Activated naive CD4-positive, alpha-beta T cell treated with anti-CD3 and anti-CD28 coated beads for 36 hours (primary cell): ENCODE measurements around the gene PTGDR2. TPM values are rescaled to one million over a fixed set of nuclear protein-coding genes. Genes with fewer than 3 reads are reported as not detected.

Experiments
- CTCF ChIA-PET: fragments of 350-600 bp; sonication (Branson Sonifier 250); formaldehyde crosslinking; loops from one replicate; lab custom pipeline; 2021; ENCODE audit warnings: antibody characterized with exemption; lab: Charles Lee
- DNase-seq: peaks from one replicate; pipeline ENCODE4 v3.0.0-alpha.2; 2020
- H3K27ac Mint-ChIP-seq: one replicate; pipeline ENCODE4 v1.8.0; 2021; ENCODE audit warnings: mild to moderate bottlenecking, mixed read lengths
- H3K27me3 Mint-ChIP-seq: one replicate; pipeline ENCODE4 v1.8.0; 2021; ENCODE audit warnings: low read depth, mixed read lengths
- H3K36me3 Mint-ChIP-seq: one replicate; pipeline ENCODE4 v1.8.0; 2021; ENCODE audit warnings: low read depth, mixed read lengths
- H3K4me1 Mint-ChIP-seq: one replicate; pipeline ENCODE4 v1.8.0; 2021; ENCODE audit warnings: low read depth, mixed read lengths
- H3K4me3 Mint-ChIP-seq: one replicate; pipeline ENCODE4 v1.8.0; 2021; ENCODE audit warnings: mild to moderate bottlenecking, moderate library complexity, mixed read lengths
- H3K9me3 Mint-ChIP-seq: one replicate; pipeline ENCODE4 v1.8.0; 2021; ENCODE audit warnings: mixed read lengths
- intact Hi-C: fragments of 100-400 bp; cut with micrococcal nuclease; formaldehyde crosslinking; loops from one replicate; pipeline ENCODE4 v1.15.1; 2023
- total RNA-seq, 2 experiments: library from RNA; stranded (reverse); gene quantifications; one replicate each; pipeline ENCODE4 v1.2.3, GENCODE V29; 2021

Gene PTGDR2
- total RNA-seq, 2 experiments from 2014 or later, result 0.14 to 0.17 TPM

GRCh38 chr11:60863550-60864521 is 8.1 kb upstream of the PTGDR2 start:
- peaks cover 5% of the 10 kb centered on the region for H3K4me1 Mint-ChIP-seq
- no peaks in the 10 kb centered on the region for H3K36me3 Mint-ChIP-seq
- H3K27ac Mint-ChIP-seq, result no peak overlapping the region
- CTCF ChIA-PET, result interaction anchor here (1.5 to 1.7 kb wide), 2 partner anchors 24 to 32 kb away, joined by 4 to 7 read pairs; no protein-coding TSS in a partner anchor
- no peak overlapping the region for H3K4me3 Mint-ChIP-seq
- intact Hi-C loops, result no loop called here
- no peaks in the 10 kb centered on the region for H3K9me3 Mint-ChIP-seq
- DNase-seq, result no peak
- no peaks in the 10 kb centered on the region for H3K27me3 Mint-ChIP-seq

GRCh38 chr11:60862171-60862570 is 6.4 kb upstream of the PTGDR2 start:
- H3K4me1 Mint-ChIP-seq, result peaks cover 12% of the 10 kb centered on the region
- H3K36me3 Mint-ChIP-seq, result no peaks in the 10 kb centered on the region
- no peak overlapping the region for H3K27ac Mint-ChIP-seq
- CTCF ChIA-PET, result no interaction called here
- no peaks in the 10 kb centered on the region for H3K9me3 Mint-ChIP-seq
- intact Hi-C loops, result no loop called here
- H3K27me3 Mint-ChIP-seq, result no peaks in the 10 kb centered on the region
- no peak overlapping the region for H3K4me3 Mint-ChIP-seq
- DNase-seq, result no peak

- H3K36me3 Mint-ChIP-seq, result no peaks in the 10 kb centered on the region
- DNase-seq, result no peak
- H3K27me3 Mint-ChIP-seq, result no peaks in the 10 kb centered on the region
- intact Hi-C loops, result no loop called here
- CTCF ChIA-PET, result interaction anchor here (0.7 kb wide), 2 partner anchors 80 to 436 kb away, joined by 3 to 4 read pairs; no protein-coding TSS in a partner anchor
- no peak overlapping the region for H3K27ac Mint-ChIP-seq
- H3K4me1 Mint-ChIP-seq, result peaks cover 12% of the 10 kb centered on the region
- no peak overlapping the region for H3K4me3 Mint-ChIP-seq
- no peaks in the 10 kb centered on the region for H3K9me3 Mint-ChIP-seq
These were observed 5.2 kb upstream of the PTGDR2 start for GRCh38 chr11:60860943-60861342.

GRCh38 chr11:60859616-60860250 is 4.0 kb upstream of the PTGDR2 start:
- CTCF ChIA-PET, result no interaction called here
- no peaks in the 10 kb centered on the region for H3K9me3 Mint-ChIP-seq
- DNase-seq, result no peak
- no peak overlapping the region for H3K4me3 Mint-ChIP-seq
- H3K27ac Mint-ChIP-seq, result no peak overlapping the region
- no peaks in the 10 kb centered on the region for H3K27me3 Mint-ChIP-seq
- H3K4me1 Mint-ChIP-seq, result peaks cover 12% of the 10 kb centered on the region
- intact Hi-C loops, result no loop called here
- no peaks in the 10 kb centered on the region for H3K36me3 Mint-ChIP-seq

GRCh38 chr11:60858731-60859464 is 3.1 kb upstream of the PTGDR2 start:
- CTCF ChIA-PET, result no interaction called here
- Mint-ChIP-seq H3K4me1 (peaks cover 12% of the 10 kb centered on the region), H3K36me3 (peaks cover under 1% of the 10 kb centered on the region), H3K27me3 (no peaks in the 10 kb centered on the region), H3K9me3 (no peaks in the 10 kb centered on the region), H3K27ac (no peak overlapping the region), H3K4me3 (no peak overlapping the region)
- intact Hi-C loops, result no loop called here
- no peak for DNase-seq

GRCh38 chr11:60858236-60858635 is 2.5 kb upstream of the PTGDR2 start:
- intact Hi-C loops, result no loop called here

GRCh38 chr11:60857378-60858232 is 1.9 kb upstream of the PTGDR2 start:
- Mint-ChIP-seq H3K4me1 (peaks cover 12% of the 10 kb centered on the region), H3K27ac (no peak overlapping the region), H3K27me3 (no peaks in the 10 kb centered on the region), H3K36me3 (peaks cover 6% of the 10 kb centered on the region), H3K9me3 (no peaks in the 10 kb centered on the region), H3K4me3 (no peak overlapping the region)
- DNase-seq, result no peak
- CTCF ChIA-PET, result interaction anchor here (1.0 kb wide), 2 partner anchors 26 to 397 kb away, joined by 3 read pairs; no protein-coding TSS in a partner anchor
- intact Hi-C loops, result no loop called here

More at GRCh38 chr11:60858236-60858635, 2.5 kb upstream of the PTGDR2 start:
- Mint-ChIP-seq H3K36me3 (peaks cover 3% of the 10 kb centered on the region), H3K4me1 (peaks cover 12% of the 10 kb centered on the region), H3K27ac (no peak overlapping the region), H3K9me3 (no peaks in the 10 kb centered on the region), H3K4me3 (no peak overlapping the region), H3K27me3 (no peaks in the 10 kb centered on the region)
- CTCF ChIA-PET, result interaction anchor here (1.0 kb wide), 1 partner anchor 397 kb away, joined by 3 read pairs; no protein-coding TSS in a partner anchor
- no peak for DNase-seq

GRCh38 chr11:60854847-60855725 is 664 bp downstream of the PTGDR2 start:
- H3K9me3 Mint-ChIP-seq, result no peaks in the 10 kb centered on the region
- no peaks in the 10 kb centered on the region for H3K27me3 Mint-ChIP-seq
- no peak for DNase-seq
- H3K36me3 Mint-ChIP-seq, result peaks cover 23% of the 10 kb centered on the region
- CTCF ChIA-PET, result interaction anchor here (0.8 to 1.5 kb wide), 2 partner anchors 24 to 531 kb away, joined by 3 read pairs; no protein-coding TSS in a partner anchor
- intact Hi-C loops, result no loop called here
- no peak overlapping the region for H3K4me3 Mint-ChIP-seq
- no peak overlapping the region for H3K27ac Mint-ChIP-seq
- H3K4me1 Mint-ChIP-seq, result peaks cover 12% of the 10 kb centered on the region

GRCh38 chr11:60854140-60854846 is 1.5 kb downstream of the PTGDR2 start:
- peaks cover 28% of the 10 kb centered on the region for H3K36me3 Mint-ChIP-seq
- CTCF ChIA-PET, result no interaction called here
- no peaks in the 10 kb centered on the region for H3K27me3 Mint-ChIP-seq
- no peaks in the 10 kb centered on the region for H3K9me3 Mint-ChIP-seq
- no peak overlapping the region for H3K4me3 Mint-ChIP-seq
- no peak for DNase-seq
- intact Hi-C loops, result no loop called here
- no peak overlapping the region for H3K27ac Mint-ChIP-seq
- H3K4me1 Mint-ChIP-seq, result peaks cover 11% of the 10 kb centered on the region
